ENCODE data around the gene PSMD1. TPM values are rescaled to one million over a fixed set of nuclear protein-coding genes. Genes with fewer than 3 reads are reported as not detected.

The PSMD1 gene
- total and polyA plus RNA-seq, 2 of the 8 experiments (the other 6 are each of a cell fraction or from before 2014, with no cell fraction given): 179 to 272 TPM

GRCh38 chr2:231100990-231101389 is 44.3 kb downstream of the PSMD1 start:
- H4K20me1 ChIP-seq (replicated peaks in 1 of 2; ENCODE audit: control insufficient read depth in 1 of 2, insufficient read depth in 2 of 2, low read length in 2 of 2): no peaks in the 10 kb centered on the region
- H3K4me1 ChIP-seq (replicated peaks in 1 of 4; ENCODE audit: control insufficient read depth in 3 of 4, insufficient read depth in 4 of 4, low read length in 3 of 4): no peaks in the 10 kb centered on the region
- H3K27ac ChIP-seq (ENCODE audit: low read depth, low read length): no peak overlapping the region
- POLR2A ChIA-PET (ENCODE audit: partially characterized antibody): no interaction called here
- WGBS, 2 experiments (ENCODE audit: extremely low coverage in 1 of 2, insufficient coverage in 1 of 2, insufficient read length in 1 of 2, insufficient replicate concordance in 2 of 2, low coverage in 1 of 2, low lambda C conversion rate in 2 of 2, missing lambda C conversion rate in 1 of 2): 88% methylated on average over 4 of the region's 4 CpGs; no CpG with 5 or more reads in 1 of the 2 experiments
- H3K79me2 ChIP-seq (ENCODE audit: control insufficient read depth in 1 of 2, insufficient read depth in 2 of 2, low read length in 2 of 2): peaks cover 0 to 3% of the 10 kb centered on the region in 2 experiments; a peak in 1 of 4 replicates
- H3K4ac ChIP-seq (replicated peaks; ENCODE audit: insufficient read length, low read depth, low read length): no peak overlapping the region
- no peaks in the 10 kb centered on the region for H3K27me3 ChIP-seq (replicated peaks in 1 of 4; ENCODE audit: control insufficient read depth in 3 of 4, extremely low read depth in 1 of 4, insufficient read depth in 3 of 4, low read length in 3 of 4)
- no peaks in the 10 kb centered on the region; the same call in 1 of the 2 replicates for H3K79me1 ChIP-seq (ENCODE audit: low read depth, low read length)
- no peak overlapping the region for H2BK20ac ChIP-seq (ENCODE audit: low read length)
- H3K23me2 ChIP-seq (ENCODE audit: low read depth, low read length): no peaks in the 10 kb centered on the region
- H3K36me3 ChIP-seq (ENCODE audit: control insufficient read depth in 2 of 4, insufficient read depth in 4 of 4, low read length in 3 of 4): peaks cover 0 to 41% (median 13%) of the 10 kb centered on the region in 4 experiments; a peak in 6 of 8 replicates
- no peak overlapping the region for H2BK15ac ChIP-seq (ENCODE audit: low read length)
- CTCF ChIA-PET (ENCODE audit: partially characterized antibody): interaction anchor here (0.6 to 2.7 kb wide), 9 partner anchors 11 to 352 kb away, joined by 3 to 14 read pairs (median 3); no protein-coding TSS in a partner anchor
- H3K4me2 ChIP-seq (ENCODE audit: insufficient read depth in 1 of 2, low read depth in 2 of 2, low read length in 2 of 2): no peak overlapping the region
- H4K91ac ChIP-seq (replicated peaks; ENCODE audit: insufficient read length, low read length): no peak overlapping the region
- H3K9me3 ChIP-seq (ENCODE audit: insufficient read depth in 2 of 2, low read depth in 1 of 2, low read length in 1 of 2): peaks cover 24 to 29% of the 10 kb centered on the region in 2 experiments
- no peak overlapping the region for H3K23ac ChIP-seq (ENCODE audit: insufficient read length)
- H2BK120ac ChIP-seq (replicated peaks; ENCODE audit: low read depth, low read length): no peak overlapping the region
- no peak overlapping the region for H3K56ac ChIP-seq (replicated peaks; ENCODE audit: insufficient read length, low read depth, low read length)
- H2AFZ ChIP-seq (ENCODE audit: low read length): no peak overlapping the region
- no peak overlapping the region for H4K5ac ChIP-seq (ENCODE audit: insufficient read length, low read depth, low read length)
- no peak overlapping the region for H3K18ac ChIP-seq (ENCODE audit: extremely low read depth, low read length)
- H2AK5ac ChIP-seq (ENCODE audit: low read depth, low read length): no peak overlapping the region
- FAIRE-seq (no peak), DNase-seq (ENCODE audit: low read depth in 1 of 2, low spot score in 2 of 2) (no peak)
- H3K14ac ChIP-seq (ENCODE audit: insufficient read length): no peak overlapping the region
- no peak for TF ChIP-seq SUZ12 (IDR thresholded peaks at IDR 0.05; ENCODE audit: low read length)
- no peak overlapping the region for H2BK5ac ChIP-seq (ENCODE audit: low read depth, low read length)
- no peak overlapping the region for H2BK12ac ChIP-seq (ENCODE audit: low read depth, low read length)
- no peak overlapping the region for H3K4me3 ChIP-seq (ENCODE audit: extremely low read depth in 1 of 4, insufficient read depth in 2 of 4, low read depth in 3 of 4, low read length in 4 of 4)
- H3K9ac ChIP-seq (replicated peaks in 1 of 4; ENCODE audit: extremely low read depth in 1 of 4, low read depth in 3 of 4, low read length in 3 of 4): no peak overlapping the region
- no peak overlapping the region for H4K8ac ChIP-seq (ENCODE audit: extremely low read depth, insufficient read depth, low read length)
